ENCODE measurements around the gene SMTNL1. TPM values are rescaled to one million over a fixed set of nuclear protein-coding genes. Genes with fewer than 3 reads are reported as not detected.

SMTNL1 gene
- total and polyA plus RNA-seq, 7 experiments from 2014 or later, result 0.28 to 0.44 TPM; not detected in 5

GRCh38 chr11:57551941-57552340 is 14.5 kb downstream of the SMTNL1 start:
- no peaks in the 10 kb centered on the region for H3K9me3 Mint-ChIP-seq
- H3K4me3 ChIP-seq (ENCODE audit: low read length), result no peak overlapping the region
- no peaks in the 10 kb centered on the region for H3K27me3 Mint-ChIP-seq
- no peak overlapping the region for H3K27ac ChIP-seq (ENCODE audit: low read depth, low read length)
- peaks cover 29 to 95% (median 43%) of the 10 kb centered on the region in 3 experiments for H3K36me3 ChIP-seq (ENCODE audit: control insufficient read depth in 2 of 3, insufficient read depth in 3 of 3, low read length in 3 of 3)
- H3K36me3 Mint-ChIP-seq, result peaks cover 0 to 36% (median 22%) of the 10 kb centered on the region in 5 donors
- ATAC-seq, result no peak
- peak overlapping the region in 2 of 9 donors; percentile 45 to 46 for H3K27ac Mint-ChIP-seq
- CTCF ChIA-PET, result interaction anchor here (0.6 kb wide), 2 partner anchors 11 to 92 kb away, joined by 3 to 4 read pairs; no protein-coding TSS in a partner anchor
- intact Hi-C loops (cut with micrococcal nuclease), result no loop called here
- DNase-seq, result no peak
- POLR2A ChIA-PET, result no interaction called here
- H3K4me1 ChIP-seq (ENCODE audit: control insufficient read depth in 2 of 2, insufficient read depth in 2 of 2, low read length in 2 of 2), result peaks cover 3 to 12% of the 10 kb centered on the region in 2 donors
- no peaks in the 10 kb centered on the region for H3K9me3 ChIP-seq (ENCODE audit: control insufficient read depth in 2 of 3, low read length in 3 of 3)
- no peak overlapping the region for H3K4me3 Mint-ChIP-seq
- H3K4me1 Mint-ChIP-seq, result peaks cover 5 to 12% (median 8%) of the 10 kb centered on the region in 7 donors
- no peaks in the 10 kb centered on the region for H3K27me3 ChIP-seq (ENCODE audit: control insufficient read depth in 2 of 2, insufficient read depth in 2 of 2, low read length in 2 of 2)

- ChIA-PET POLR2A (interaction anchor here (0.9 kb wide), 1 partner anchor 1036 kb away, joined by 3 read pairs; no protein-coding TSS in a partner anchor), CTCF (no interaction called here)
- no peaks in the 10 kb centered on the region for H3K9me3 Mint-ChIP-seq
- H3K27me3 Mint-ChIP-seq, result no peaks in the 10 kb centered on the region
- intact Hi-C loops (cut with micrococcal nuclease), result no loop called here
- Histone ChIP-seq H3K9me3 (ENCODE audit: control insufficient read depth in 2 of 3, low read length in 3 of 3) (no peaks in the 10 kb centered on the region), H3K27ac (ENCODE audit: low read depth, low read length) (no peak overlapping the region), H3K4me1 (ENCODE audit: control insufficient read depth in 2 of 2, insufficient read depth in 2 of 2, low read length in 2 of 2) (peaks cover 3 to 7% of the 10 kb centered on the region in 2 donors), H3K27me3 (ENCODE audit: control insufficient read depth in 2 of 2, insufficient read depth in 2 of 2, low read length in 2 of 2) (no peaks in the 10 kb centered on the region), H3K4me3 (ENCODE audit: low read length) (no peak overlapping the region), H3K36me3 (ENCODE audit: control insufficient read depth in 2 of 3, insufficient read depth in 3 of 3, low read length in 3 of 3) (peaks cover 29 to 96% (median 43%) of the 10 kb centered on the region in 3 experiments)
- peaks cover 0 to 40% (median 22%) of the 10 kb centered on the region in 5 donors for H3K36me3 Mint-ChIP-seq
- no peak overlapping the region for H3K4me3 Mint-ChIP-seq
- peaks cover 5 to 9% (median 8%) of the 10 kb centered on the region in 7 donors for H3K4me1 Mint-ChIP-seq
- peak overlapping the region in 4 of 9 donors; percentile 22 to 70 (median 52) for H3K27ac Mint-ChIP-seq
- ATAC-seq (no peak), DNase-seq (no peak)
Measured at GRCh38 chr11:57552479-57552878, 15.1 kb downstream of the SMTNL1 start.

- Histone ChIP-seq H3K9me3 (ENCODE audit: control insufficient read depth in 2 of 3, low read length in 3 of 3) (no peaks in the 10 kb centered on the region), H3K36me3 (ENCODE audit: control insufficient read depth in 2 of 3, insufficient read depth in 3 of 3, low read length in 3 of 3) (peaks cover 36 to 99% (median 50%) of the 10 kb centered on the region in 3 experiments), H3K27me3 (ENCODE audit: control insufficient read depth in 2 of 2, insufficient read depth in 2 of 2, low read length in 2 of 2) (no peaks in the 10 kb centered on the region), H3K27ac (ENCODE audit: low read depth, low read length) (no peak overlapping the region), H3K4me1 (ENCODE audit: control insufficient read depth in 2 of 2, insufficient read depth in 2 of 2, low read length in 2 of 2) (peaks cover 0 to 3% of the 10 kb centered on the region in 2 donors), H3K4me3 (ENCODE audit: low read length) (no peak overlapping the region)
- ChIA-PET CTCF (no interaction called here), POLR2A (interaction anchor here (1.4 kb wide), 1 partner anchor 12 kb away, joined by 3 read pairs; the partner anchor contains the start of gene UBE2L6)
- no peak for DNase-seq
- Mint-ChIP-seq H3K9me3 (no peaks in the 10 kb centered on the region), H3K4me3 (no peak overlapping the region), H3K36me3 (peaks cover 6 to 38% (median 23%) of the 10 kb centered on the region in 5 donors), H3K27ac (peak overlapping the region in 7 of 9 donors; percentile 25 to 78 (median 63)), H3K27me3 (no peaks in the 10 kb centered on the region), H3K4me1 (peaks cover 5 to 16% (median 8%) of the 10 kb centered on the region in 7 donors)
- ATAC-seq, result no peak
- intact Hi-C loops (cut with micrococcal nuclease), result no loop called here
Measured at GRCh38 chr11:57555393-57555792, 18.0 kb downstream of the SMTNL1 start.

GRCh38 chr11:57556041-57556440 is 18.6 kb downstream of the SMTNL1 start:
- no peaks in the 10 kb centered on the region for H3K9me3 ChIP-seq (ENCODE audit: control insufficient read depth in 2 of 3, low read length in 3 of 3)
- intact Hi-C loops (cut with micrococcal nuclease), result no loop called here
- ATAC-seq (no peak), DNase-seq (no peak)
- Mint-ChIP-seq H3K9me3 (no peaks in the 10 kb centered on the region), H3K27ac (peak overlapping the region in 4 of 9 donors; percentile 8 to 59 (median 42)), H3K4me3 (no peak overlapping the region), H3K27me3 (no peaks in the 10 kb centered on the region), H3K4me1 (peaks cover 8 to 19% (median 10%) of the 10 kb centered on the region in 7 donors), H3K36me3 (peaks cover 6 to 38% (median 23%) of the 10 kb centered on the region in 5 donors)
- H3K36me3 ChIP-seq (ENCODE audit: control insufficient read depth in 2 of 3, insufficient read depth in 3 of 3, low read length in 3 of 3), result peaks cover 30 to 95% (median 46%) of the 10 kb centered on the region in 3 experiments
- ChIA-PET CTCF (no interaction called here), POLR2A (no interaction called here)
- H3K27me3 ChIP-seq (ENCODE audit: control insufficient read depth in 2 of 2, insufficient read depth in 2 of 2, low read length in 2 of 2), result no peaks in the 10 kb centered on the region
- no peak overlapping the region for H3K4me3 ChIP-seq (ENCODE audit: low read length)
- H3K27ac ChIP-seq (ENCODE audit: low read depth, low read length), result no peak overlapping the region
- peaks cover 0 to 3% of the 10 kb centered on the region in 2 donors for H3K4me1 ChIP-seq (ENCODE audit: control insufficient read depth in 2 of 2, insufficient read depth in 2 of 2, low read length in 2 of 2)

- Mint-ChIP-seq H3K4me1 (peaks cover 35 to 54% (median 47%) of the 10 kb centered on the region in 7 donors), H3K27ac (peak overlapping the region in 5 of 9 donors; percentile 6 to 55 (median 45)), H3K4me3 (no peak overlapping the region), H3K9me3 (no peaks in the 10 kb centered on the region), H3K36me3 (peaks cover 10 to 27% (median 16%) of the 10 kb centered on the region in 5 donors), H3K27me3 (no peaks in the 10 kb centered on the region)
- Histone ChIP-seq H3K4me3 (ENCODE audit: low read length) (no peak overlapping the region), H3K27me3 (ENCODE audit: control insufficient read depth in 2 of 2, insufficient read depth in 2 of 2, low read length in 2 of 2) (no peaks in the 10 kb centered on the region), H3K27ac (ENCODE audit: low read depth, low read length) (no peak overlapping the region), H3K36me3 (ENCODE audit: control insufficient read depth in 2 of 3, insufficient read depth in 3 of 3, low read length in 3 of 3) (peaks cover 12 to 70% (median 21%) of the 10 kb centered on the region in 3 experiments), H3K4me1 (ENCODE audit: control insufficient read depth in 2 of 2, insufficient read depth in 2 of 2, low read length in 2 of 2) (peaks cover 4 to 10% of the 10 kb centered on the region in 2 donors), H3K9me3 (ENCODE audit: control insufficient read depth in 2 of 3, low read length in 3 of 3) (no peaks in the 10 kb centered on the region)
- ChIA-PET CTCF (no interaction called here), POLR2A (no interaction called here)
- DNase-seq (no peak), ATAC-seq (no peak)
- intact Hi-C loops (cut with micrococcal nuclease), result loop anchor here in 1 of 2 donors (10.0 kb wide), 2 partner anchors 235 to 1585 kb away; partner anchors contain the start of genes FAM111A and TNKS1BP1
Measured at GRCh38 chr11:57560146-57560545, 22.8 kb downstream of the SMTNL1 start.

GRCh38 chr11:57562596-57562995 is 25.2 kb downstream of the SMTNL1 start:
- Mint-ChIP-seq H3K36me3 (peaks cover 10 to 28% (median 13%) of the 10 kb centered on the region in 5 donors), H3K4me3 (peak overlapping the region in 7 of 10 donors; percentile 7 to 60 (median 13)), H3K27ac (peak overlapping the region in 8 of 9 donors; percentile 43 to 97 (median 58)), H3K9me3 (no peaks in the 10 kb centered on the region), H3K27me3 (no peaks in the 10 kb centered on the region), H3K4me1 (peaks cover 45 to 62% (median 52%) of the 10 kb centered on the region in 7 donors)
- intact Hi-C loops (cut with micrococcal nuclease), result loop anchor here in 1 of 2 donors (10.0 kb wide), 2 partner anchors 238 to 1582 kb away; partner anchors contain the start of genes FAM111A and TNKS1BP1
- Histone ChIP-seq H3K27me3 (ENCODE audit: control insufficient read depth in 2 of 2, insufficient read depth in 2 of 2, low read length in 2 of 2) (no peaks in the 10 kb centered on the region), H3K36me3 (ENCODE audit: control insufficient read depth in 2 of 3, insufficient read depth in 3 of 3, low read length in 3 of 3) (peaks cover 11 to 50% (median 16%) of the 10 kb centered on the region in 3 experiments), H3K9me3 (ENCODE audit: control insufficient read depth in 2 of 3, low read length in 3 of 3) (no peaks in the 10 kb centered on the region), H3K4me3 (ENCODE audit: low read length) (no peak overlapping the region), H3K27ac (ENCODE audit: low read depth, low read length) (peak overlapping the region; percentile 20), H3K4me1 (ENCODE audit: control insufficient read depth in 2 of 2, insufficient read depth in 2 of 2, low read length in 2 of 2) (peaks cover 9 to 11% of the 10 kb centered on the region in 2 donors)
- ChIA-PET POLR2A (interaction anchor here (1.0 kb wide), 1 partner anchor 16 kb away, joined by 3 read pairs; no protein-coding TSS in a partner anchor), CTCF (interaction anchor here (0.7 to 1.3 kb wide), 2 partner anchors 11 to 77 kb away, joined by 3 to 4 read pairs; no protein-coding TSS in a partner anchor)
- no peak for DNase-seq
- ATAC-seq, result no peak
